HG02943 (cell line): Measurements from ENCODE around the gene DOCK11.
A peak's percentile ranks its signal among the peaks of the same experiment; 100 is the strongest.
"Not testable (repeated sequence)": the region's sequence is repeated elsewhere in the genome, so short reads cannot be mapped to it uniquely, and the experiment has no call there.

Experiments used
- ATAC-seq: cut with Tn5 transposase; IDR thresholded peaks from one replicate; pipeline ENCODE4 v1.9.1; 2021; ENCODE audit warnings: mild to moderate bottlenecking, low read depth, moderate library complexity; ENCODE audit not compliant: unreplicated experiment

The DOCK11 gene

DNA sequence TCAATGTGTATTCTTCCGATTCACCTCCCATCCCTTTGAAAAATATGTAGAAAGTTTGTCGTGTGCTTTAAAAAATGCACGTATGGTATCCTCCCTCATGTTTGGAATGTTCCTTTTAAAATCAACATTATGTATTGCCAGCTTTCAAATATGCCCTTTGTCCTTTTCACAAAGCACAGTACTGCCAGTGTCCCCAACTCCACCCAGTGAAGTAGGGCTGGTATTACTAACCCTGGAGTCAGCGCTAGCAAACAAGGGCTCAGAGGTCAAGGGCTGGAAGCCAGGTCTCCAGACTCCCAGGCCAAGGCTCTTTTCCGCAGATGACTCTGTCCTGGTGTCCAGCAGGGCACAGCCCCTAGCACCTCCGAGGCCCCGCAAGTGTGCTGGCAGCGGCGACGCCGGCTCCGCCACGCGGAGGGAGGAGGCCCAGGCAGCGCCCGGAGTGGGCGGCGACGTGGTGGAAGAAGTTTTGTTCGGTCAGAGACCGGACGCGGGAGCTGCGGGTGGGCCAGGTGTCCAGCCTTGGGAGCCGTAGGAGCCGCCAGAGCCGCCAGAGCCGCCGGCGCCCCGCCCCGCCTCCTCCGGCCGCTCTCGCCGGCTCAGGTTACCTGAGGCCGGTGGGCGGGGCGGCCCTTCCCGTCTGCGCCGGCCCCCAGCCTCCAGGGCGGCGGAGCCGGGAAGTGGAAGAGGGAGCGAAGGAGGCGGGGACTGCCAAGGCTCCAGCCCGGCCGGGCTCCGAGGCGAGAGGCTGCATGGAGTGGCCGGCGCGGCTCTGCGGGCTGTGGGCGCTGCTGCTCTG is 231.5 kb downstream of the DOCK11 start, which contains the start of gene IL13RA1:
Gene IL13RA1, plus strand, starts transcription at position 720 of the 799 bp plus-strand sequence. Its CDS starts 33 bp downstream, at position 753.
- ATAC-seq, result peak; percentile 58

- ATAC-seq, result no peak
Observed at GRCh38 chrX:118727686-118728339, 232.2 kb downstream of the DOCK11 start.

DNA sequence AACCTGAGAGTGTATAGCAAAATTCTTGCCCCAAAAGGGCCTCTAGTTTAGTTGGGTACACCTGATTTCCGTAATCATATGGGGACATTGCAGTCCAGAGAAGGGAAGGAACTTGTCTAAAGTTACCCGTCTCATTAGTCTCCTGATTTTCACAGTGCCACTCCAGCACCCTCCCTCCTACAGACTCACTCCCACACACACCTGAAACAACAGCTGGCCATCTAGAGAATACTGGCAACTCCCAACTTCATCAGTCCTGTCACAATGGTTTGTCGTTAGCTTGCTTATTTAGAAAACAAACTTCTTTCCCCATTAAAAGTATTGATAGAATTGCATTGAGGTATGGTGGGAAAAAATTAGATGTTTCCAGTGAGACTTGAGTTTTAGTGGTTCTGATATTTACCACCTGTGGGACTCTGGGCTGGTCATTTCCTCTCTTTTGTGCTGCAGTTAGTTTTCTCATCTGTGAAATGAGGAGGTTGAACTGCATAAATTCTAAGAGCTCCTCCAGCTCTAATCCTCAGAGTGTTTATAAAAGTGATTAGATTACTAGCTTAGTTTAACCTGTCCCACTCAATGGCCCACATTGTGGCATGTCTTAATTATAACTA is 233.5 kb downstream of the DOCK11 start:
- ATAC-seq, result no peak

DNA sequence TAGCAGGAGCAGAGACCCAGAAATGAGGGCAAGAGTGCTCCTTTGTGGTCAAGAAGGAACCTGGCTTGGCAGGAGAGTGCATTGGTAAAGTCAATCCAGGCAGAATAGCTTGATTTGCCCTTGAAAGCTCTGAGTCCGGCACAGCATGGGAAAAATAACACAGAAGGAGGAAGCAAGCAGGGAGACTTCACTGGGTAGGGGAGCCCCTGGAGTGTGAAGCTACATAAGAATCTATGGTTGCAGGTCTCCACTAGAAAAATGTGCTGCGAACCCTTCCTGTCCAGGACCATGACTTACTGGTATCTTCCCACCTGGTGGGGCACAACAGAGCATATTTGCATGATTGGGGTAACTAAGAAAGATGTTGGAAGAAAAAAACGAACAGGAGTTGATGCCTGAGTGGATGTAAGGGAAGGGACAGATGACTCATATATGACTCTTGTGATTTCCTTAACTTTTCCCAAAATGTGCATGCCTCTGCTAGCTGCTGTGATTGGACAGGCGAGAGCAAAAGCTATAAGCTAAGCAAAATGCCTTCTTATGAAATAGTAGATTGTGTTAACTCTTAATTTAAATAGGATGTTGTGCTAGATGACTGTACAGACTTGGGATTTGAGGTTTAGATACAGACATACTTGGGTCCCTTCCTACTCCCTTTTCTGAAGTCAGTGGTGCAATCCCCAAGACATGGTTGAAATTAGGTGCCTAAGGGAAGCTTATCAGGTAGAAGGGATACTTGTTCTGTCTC is 235.1 kb downstream of the DOCK11 start:
- no peak for ATAC-seq

DNA sequence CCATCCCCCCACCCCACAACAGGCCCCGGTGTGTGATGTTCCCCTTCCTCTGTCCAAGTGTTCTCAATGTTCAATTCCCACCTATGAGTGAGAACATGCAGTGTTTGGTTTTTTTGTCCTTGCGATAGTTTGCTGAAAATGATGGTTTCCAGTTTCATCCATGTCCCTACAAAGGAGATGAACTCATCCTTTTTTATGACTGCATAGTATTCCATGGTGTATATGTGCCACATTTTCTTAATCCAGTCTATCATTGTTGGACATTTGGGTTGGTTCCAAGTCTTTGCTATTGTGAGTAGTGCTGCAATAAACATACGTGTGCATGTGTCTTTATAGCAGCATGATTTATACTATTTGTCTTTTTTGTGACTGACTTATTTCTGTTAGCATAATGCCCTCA is 236.9 kb downstream of the DOCK11 start:
- ATAC-seq, result not testable (repeated sequence)

DNA sequence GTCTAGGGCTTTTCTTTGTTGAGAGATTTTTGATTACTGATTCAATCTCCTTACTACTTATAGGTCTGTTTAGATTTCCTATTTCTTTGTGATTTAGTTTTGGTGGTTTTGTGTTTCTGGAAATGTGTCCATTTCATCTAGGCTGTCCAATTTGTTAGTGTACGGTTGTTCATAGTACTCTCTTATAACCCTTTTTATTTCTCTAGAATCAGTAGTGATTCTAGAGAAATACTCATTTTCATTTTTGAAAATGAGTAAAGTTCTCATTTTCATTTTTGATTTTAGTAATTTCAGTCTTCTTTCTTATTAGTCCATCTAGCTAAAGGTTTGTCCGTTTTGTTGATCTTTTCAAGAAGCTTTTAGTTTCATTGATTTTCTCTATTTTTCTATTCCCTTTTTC is 239.3 kb downstream of the DOCK11 start:
- no peak for ATAC-seq
